ENCODE data around the gene NTM.

The NTM gene

DNA sequence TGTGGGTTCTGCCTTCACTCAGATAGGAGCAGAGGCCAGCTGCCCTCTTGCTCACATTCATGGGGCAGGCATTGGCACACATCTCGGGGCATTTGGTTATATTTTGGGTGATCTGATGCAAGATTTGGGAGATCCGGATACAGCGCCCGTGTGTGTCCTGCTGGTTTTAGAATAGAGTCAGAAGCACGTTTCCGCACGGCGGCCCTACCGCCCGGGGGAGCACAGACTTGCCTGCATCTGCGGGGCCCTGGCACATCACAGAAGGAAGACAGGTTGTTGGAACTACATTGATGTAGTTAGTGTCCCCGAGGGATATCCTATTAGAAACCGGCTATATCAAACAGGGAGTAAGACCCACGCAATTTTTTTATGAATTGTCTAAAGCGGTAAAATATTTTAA, 982.8 kb downstream of the NTM start:
- TF ChIP-seq ZNF366 (tag by site-specific recombination; conservative IDR thresholded peaks at IDR 0.05) (no peak), ZNF621 (tag by site-specific recombination; IDR thresholded peaks at IDR 0.05) (no peak), INSM2 (tag by site-specific recombination; IDR thresholded peaks at IDR 0.05) (no peak), ZNF16 (tag by site-specific recombination; IDR thresholded peaks at IDR 0.05; ENCODE audit: low read depth) (no peak), ZNF549 (tag by site-specific recombination; IDR thresholded peaks at IDR 0.05) (no peak), FEZF1 (tag by site-specific recombination; IDR thresholded peaks at IDR 0.05) (no peak), ZNF660 (tag by site-specific recombination; IDR thresholded peaks at IDR 0.05) (no peak), ZNF112 (tag by site-specific recombination; IDR thresholded peaks at IDR 0.05) (no peak), SCRT1 (tag by site-specific recombination; IDR thresholded peaks at IDR 0.05; ENCODE audit: borderline replicate concordance) (no peak), ZNF658 (tag by site-specific recombination; IDR thresholded peaks at IDR 0.05) (no peak), ZNF433 (tag by site-specific recombination; IDR thresholded peaks at IDR 0.05; ENCODE audit: low read depth) (no peak), SP3 (tag by site-specific recombination; IDR thresholded peaks at IDR 0.05) (no peak), ZNF155 (tag by site-specific recombination; IDR thresholded peaks at IDR 0.05) (no peak), ZNF335 (tag by site-specific recombination; conservative IDR thresholded peaks at IDR 0.05) (no peak)
- TF ChIP-seq, protein P1, sequence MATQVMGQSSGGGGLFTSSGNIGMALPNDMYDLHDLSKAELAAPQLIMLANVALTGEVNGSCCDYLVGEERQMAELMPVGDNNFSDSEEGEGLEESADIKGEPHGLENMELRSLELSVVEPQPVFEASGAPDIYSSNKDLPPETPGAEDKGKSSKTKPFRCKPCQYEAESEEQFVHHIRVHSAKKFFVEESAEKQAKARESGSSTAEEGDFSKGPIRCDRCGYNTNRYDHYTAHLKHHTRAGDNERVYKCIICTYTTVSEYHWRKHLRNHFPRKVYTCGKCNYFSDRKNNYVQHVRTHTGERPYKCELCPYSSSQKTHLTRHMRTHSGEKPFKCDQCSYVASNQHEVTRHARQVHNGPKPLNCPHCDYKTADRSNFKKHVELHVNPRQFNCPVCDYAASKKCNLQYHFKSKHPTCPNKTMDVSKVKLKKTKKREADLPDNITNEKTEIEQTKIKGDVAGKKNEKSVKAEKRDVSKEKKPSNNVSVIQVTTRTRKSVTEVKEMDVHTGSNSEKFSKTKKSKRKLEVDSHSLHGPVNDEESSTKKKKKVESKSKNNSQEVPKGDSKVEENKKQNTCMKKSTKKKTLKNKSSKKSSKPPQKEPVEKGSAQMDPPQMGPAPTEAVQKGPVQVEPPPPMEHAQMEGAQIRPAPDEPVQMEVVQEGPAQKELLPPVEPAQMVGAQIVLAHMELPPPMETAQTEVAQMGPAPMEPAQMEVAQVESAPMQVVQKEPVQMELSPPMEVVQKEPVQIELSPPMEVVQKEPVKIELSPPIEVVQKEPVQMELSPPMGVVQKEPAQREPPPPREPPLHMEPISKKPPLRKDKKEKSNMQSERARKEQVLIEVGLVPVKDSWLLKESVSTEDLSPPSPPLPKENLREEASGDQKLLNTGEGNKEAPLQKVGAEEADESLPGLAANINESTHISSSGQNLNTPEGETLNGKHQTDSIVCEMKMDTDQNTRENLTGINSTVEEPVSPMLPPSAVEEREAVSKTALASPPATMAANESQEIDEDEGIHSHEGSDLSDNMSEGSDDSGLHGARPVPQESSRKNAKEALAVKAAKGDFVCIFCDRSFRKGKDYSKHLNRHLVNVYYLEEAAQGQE (tag by site-specific recombination; IDR thresholded peaks at IDR 0.05) = no peak
- TF ChIP-seq, protein P2, sequence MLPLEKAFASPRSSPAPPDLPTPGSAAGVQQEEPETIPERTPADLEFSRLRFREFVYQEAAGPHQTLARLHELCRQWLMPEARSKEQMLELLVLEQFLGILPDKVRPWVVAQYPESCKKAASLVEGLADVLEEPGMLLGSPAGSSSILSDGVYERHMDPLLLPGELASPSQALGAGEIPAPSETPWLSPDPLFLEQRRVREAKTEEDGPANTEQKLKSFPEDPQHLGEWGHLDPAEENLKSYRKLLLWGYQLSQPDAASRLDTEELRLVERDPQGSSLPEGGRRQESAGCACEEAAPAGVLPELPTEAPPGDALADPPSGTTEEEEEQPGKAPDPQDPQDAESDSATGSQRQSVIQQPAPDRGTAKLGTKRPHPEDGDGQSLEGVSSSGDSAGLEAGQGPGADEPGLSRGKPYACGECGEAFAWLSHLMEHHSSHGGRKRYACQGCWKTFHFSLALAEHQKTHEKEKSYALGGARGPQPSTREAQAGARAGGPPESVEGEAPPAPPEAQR (tag by site-specific recombination; IDR thresholded peaks at IDR 0.05) = no peak
- Histone ChIP-seq H3K4me3 (ENCODE audit: low read depth, low read length) (no peak overlapping the region), H3K36me3 (ENCODE audit: control insufficient read depth in 2 of 2, insufficient read depth in 1 of 2, low read length in 2 of 2) (no peaks in the 10 kb centered on the region), H3K4me1 (ENCODE audit: control insufficient read depth, insufficient read depth, low read length) (no peaks in the 10 kb centered on the region), H3K27ac (ENCODE audit: extremely low read depth, low read depth, low read length) (no peak overlapping the region), H3K9me3 (ENCODE audit: control insufficient read depth, insufficient read depth, low read depth, low read length) (no peaks in the 10 kb centered on the region)
- ChIA-PET CTCF (no interaction called here), POLR2A (no interaction called here)

- H3K4me3 ChIP-seq (ENCODE audit: low read depth, low read length) = no peak overlapping the region
- H3K36me3 ChIP-seq (ENCODE audit: control insufficient read depth in 2 of 2, insufficient read depth in 1 of 2, low read length in 2 of 2) = no peaks in the 10 kb centered on the region
- POLR2A ChIA-PET = no interaction called here
- no peak overlapping the region for H3K27ac ChIP-seq (ENCODE audit: extremely low read depth, low read depth, low read length)
- CTCF ChIA-PET = no interaction called here
- TF ChIP-seq, protein P3, sequence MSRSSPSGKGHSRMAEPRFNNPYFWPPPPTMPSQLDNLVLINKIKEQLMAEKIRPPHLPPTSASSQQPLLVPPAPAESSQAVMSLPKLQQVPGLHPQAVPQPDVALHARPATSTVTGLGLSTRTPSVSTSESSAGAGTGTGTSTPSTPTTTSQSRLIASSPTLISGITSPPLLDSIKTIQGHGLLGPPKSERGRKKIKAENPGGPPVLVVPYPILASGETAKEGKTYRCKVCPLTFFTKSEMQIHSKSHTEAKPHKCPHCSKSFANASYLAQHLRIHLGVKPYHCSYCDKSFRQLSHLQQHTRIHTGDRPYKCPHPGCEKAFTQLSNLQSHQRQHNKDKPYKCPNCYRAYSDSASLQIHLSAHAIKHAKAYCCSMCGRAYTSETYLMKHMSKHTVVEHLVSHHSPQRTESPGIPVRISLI (tag by site-specific recombination; IDR thresholded peaks at IDR 0.05) = no peak
- H3K9me3 ChIP-seq (ENCODE audit: control insufficient read depth, insufficient read depth, low read depth, low read length) = no peaks in the 10 kb centered on the region
- H3K4me1 ChIP-seq (ENCODE audit: control insufficient read depth, insufficient read depth, low read length) = no peaks in the 10 kb centered on the region
Observed at GRCh38 chr11:132357811-132358572, 987.6 kb downstream of the NTM start.

Measured in HEK293 (cell line).